H9 (cell line): Measurements from ENCODE around the gene SMAD3. TPM values are rescaled to one million over a fixed set of nuclear protein-coding genes. Genes with fewer than 3 reads are reported as not detected.

Experiments
- DNase-seq: peaks from one replicate; pipeline ENCODE4 v3.0.0-alpha.2; 2017
- H2AFZ ChIP-seq: one replicate; pipeline ENCODE4 v1.6.1; 2013; ENCODE audit warnings: mild to moderate bottlenecking, low read length, control low read depth, moderate library complexity
- H2AK5ac ChIP-seq: 2 replicates; pipeline ENCODE4 v1.6.1; 2013; ENCODE audit warnings: low read length, control low read depth, mixed read lengths; ENCODE audit not compliant: insufficient read length
- H2BK120ac ChIP-seq: one replicate; pipeline ENCODE4 v1.6.1; 2013; ENCODE audit warnings: low read depth, mild to moderate bottlenecking, low read length, control low read depth, inconsistent platforms; ENCODE audit not compliant: poor library complexity, severe bottlenecking
- H2BK12ac ChIP-seq: 2 replicates; pipeline ENCODE4 v1.6.1; 2013; ENCODE audit warnings: low read length, control low read depth, mixed read lengths, low read depth; ENCODE audit not compliant: insufficient read length
- H2BK15ac ChIP-seq: 2 replicates; pipeline ENCODE4 v1.6.1; 2013; ENCODE audit warnings: low read depth, low read length, control low read depth
- H2BK20ac ChIP-seq: one replicate; pipeline ENCODE4 v1.6.1; 2013; ENCODE audit warnings: low read depth, mild to moderate bottlenecking, low read length, control low read depth, inconsistent platforms; ENCODE audit not compliant: poor library complexity, severe bottlenecking
- H2BK5ac ChIP-seq: 2 replicates; pipeline ENCODE4 v1.6.1; 2013; ENCODE audit warnings: low read length, control low read depth, mixed read lengths; ENCODE audit not compliant: insufficient read length
- H3K14ac ChIP-seq: 2 replicates; pipeline ENCODE4 v1.6.1; 2013; ENCODE audit warnings: low read length, control low read depth; ENCODE audit not compliant: insufficient read depth
- H3K18ac ChIP-seq: 2 replicates; pipeline ENCODE4 v1.6.1; 2013; ENCODE audit warnings: low read depth, mild to moderate bottlenecking, mixed read lengths, low read length, control low read depth; ENCODE audit not compliant: insufficient read length
- H3K23ac ChIP-seq: 2 replicates; pipeline ENCODE4 v1.6.1; 2013; ENCODE audit warnings: low read length, control low read depth, mixed read lengths, low read depth; ENCODE audit not compliant: insufficient read length
- H3K23me2 ChIP-seq: 2 replicates; pipeline ENCODE4 v1.6.1; 2013; ENCODE audit warnings: low read depth, mild to moderate bottlenecking, mixed read lengths, low read length, control low read depth; ENCODE audit not compliant: insufficient read length, poor library complexity, severe bottlenecking
- H3K27ac ChIP-seq: 2 replicates; pipeline ENCODE4 v1.5.1; 2013; ENCODE audit warnings: low read length, control low read depth, mixed read lengths, low read depth; ENCODE audit not compliant: insufficient read length
- H3K27me3 ChIP-seq: 2 replicates; pipeline ENCODE4 v1.6.1; 2013; ENCODE audit warnings: low read length, control low read depth, inconsistent platforms; ENCODE audit not compliant: insufficient read depth
- H3K4ac ChIP-seq: 2 replicates; pipeline ENCODE4 v1.6.1; 2013; ENCODE audit warnings: low read depth, mild to moderate bottlenecking, control low read depth, inconsistent platforms, low read length, moderate library complexity
- H3K4me1 ChIP-seq: 2 replicates; pipeline ENCODE4 v1.6.1; 2013; ENCODE audit warnings: low read length, control low read depth, inconsistent platforms; ENCODE audit not compliant: insufficient read depth
- H3K4me2 ChIP-seq: 2 replicates; pipeline ENCODE4 v1.6.1; 2013; ENCODE audit warnings: low read length, control low read depth, mixed read lengths; ENCODE audit not compliant: insufficient read length, insufficient read depth
- H3K56ac ChIP-seq: 2 replicates; pipeline ENCODE4 v1.6.1; 2013; ENCODE audit warnings: low read depth, mild to moderate bottlenecking, mixed read lengths, low read length, control low read depth; ENCODE audit not compliant: insufficient read length
- H3K79me1 ChIP-seq: 2 replicates; pipeline ENCODE4 v1.6.1; 2013; ENCODE audit warnings: low read depth, mild to moderate bottlenecking, moderate library complexity, low read length, control low read depth, inconsistent platforms; ENCODE audit not compliant: insufficient read depth, poor library complexity, severe bottlenecking
- H3K79me2 ChIP-seq: 2 replicates; pipeline ENCODE4 v1.6.1; 2013; ENCODE audit warnings: low read length, control low read depth, inconsistent platforms; ENCODE audit not compliant: insufficient read depth
- H3K9ac ChIP-seq: 2 replicates; pipeline ENCODE4 v1.6.1; 2013; ENCODE audit warnings: low read length, control low read depth, mixed read lengths; ENCODE audit not compliant: insufficient read length; ENCODE audit errors: extremely low read depth
- H3K9me3 ChIP-seq: one replicate; pipeline ENCODE4 v1.6.1; 2013; ENCODE audit warnings: low read depth, low read length, inconsistent platforms; ENCODE audit not compliant: control insufficient read depth
- H3T11ph ChIP-seq: one replicate; pipeline ENCODE4 v1.6.1; 2013; ENCODE audit warnings: mild to moderate bottlenecking, low read length, control low read depth, inconsistent platforms
- H4K20me1 ChIP-seq: one replicate; pipeline ENCODE4 v1.6.1; 2013; ENCODE audit not compliant: control insufficient read depth, insufficient read length, insufficient read depth
- H4K5ac ChIP-seq: 2 replicates; pipeline ENCODE4 v1.6.1; 2013; ENCODE audit warnings: low read depth, mild to moderate bottlenecking, mixed read lengths, low read length, control low read depth; ENCODE audit not compliant: insufficient read length
- H4K8ac ChIP-seq: replicated peaks from 2 replicates; pipeline ENCODE4 v1.6.1; 2013; ENCODE audit warnings: low read length, control low read depth, mixed read lengths, low read depth; ENCODE audit not compliant: insufficient read length
- H4K91ac ChIP-seq: 2 replicates; pipeline ENCODE4 v1.6.1; 2013; ENCODE audit warnings: low read depth, mild to moderate bottlenecking, moderate library complexity, mixed read lengths, low read length, control low read depth; ENCODE audit not compliant: insufficient read length
- H3K27ac Mint-ChIP-seq, 3 experiments: 2 replicates in 2 of 3; 3 replicates in 1 of 3; pipeline ENCODE4 v1.8.0; 2020 to 2021; ENCODE audit warnings: mixed read lengths in 3 of 3, mild to moderate bottlenecking in 1 of 3, moderate library complexity in 1 of 3
- H3K27me3 Mint-ChIP-seq: 2 replicates; pipeline ENCODE4 v1.8.0; 2021; ENCODE audit warnings: low read depth, mild to moderate bottlenecking, moderate library complexity, mixed read lengths
- H3K36me3 Mint-ChIP-seq, 3 experiments: 2 replicates in 2 of 3; 3 replicates in 1 of 3; pipeline ENCODE4 v1.8.0; 2020 to 2021; ENCODE audit warnings: low read depth in 3 of 3, mixed read lengths in 3 of 3; ENCODE audit not compliant: insufficient read depth in 1 of 3
- H3K4me1 Mint-ChIP-seq, 2 experiments: 2 replicates each; pipeline ENCODE4 v1.8.0; 2020; ENCODE audit warnings: mixed read lengths in 2 of 2
- H3K4me3 Mint-ChIP-seq, 2 experiments: 2 replicates in 1 of 2; 3 replicates in 1 of 2; pipeline ENCODE4 v1.8.0; 2020 to 2021; ENCODE audit warnings: mild to moderate bottlenecking in 2 of 2, mixed read lengths in 2 of 2, moderate library complexity in 1 of 2
- H3K9me3 Mint-ChIP-seq, 2 experiments: 2 replicates in 1 of 2; 3 replicates in 1 of 2; pipeline ENCODE4 v1.8.0; 2020; ENCODE audit warnings: mild to moderate bottlenecking in 2 of 2, mixed read lengths in 2 of 2, moderate library complexity in 1 of 2
- CTCF ChIP-seq: fragments of 200-600 bp; sonication (generic); conservative IDR thresholded peaks from 3 replicates; pipeline ENCODE4 v1.8.0; 2021; ENCODE audit warnings: antibody characterized with exemption, mild to moderate bottlenecking
- WGBS: extraction: QIAGEN DNeasy Blood & Tissue Kit; methylation state at CpG from one replicate; pipeline ENCODE4 v1.1.7; 2013; ENCODE audit warnings: missing lambda C conversion rate, low lambda C conversion rate, mixed read lengths; ENCODE audit not compliant: insufficient read length; ENCODE audit errors: extremely low coverage; 5-methylcytosine and 5-hydroxymethylcytosine counted together
- total RNA-seq: library from RNA; stranded (reverse); gene quantifications from 2 replicates; pipeline ENCODE4 v1.2.1, GENCODE V29; 2021

Gene SMAD3
- total RNA-seq, 1 experiment from 2014 or later, result 26.7 TPM

GRCh38 chr15:67048281-67049279 is 16.8 kb upstream of the SMAD3 start:
- Histone ChIP-seq H4K5ac (no peak overlapping the region), H3K4ac (no peak overlapping the region), H3K56ac (no peak overlapping the region), H3K4me1 (no peaks in the 10 kb centered on the region; the same call in 1 of the 2 replicates), H4K8ac (no peak overlapping the region), H3K79me1 (no peaks in the 10 kb centered on the region), H3K23me2 (no peaks in the 10 kb centered on the region), H3K9ac (no peak overlapping the region), H3K27me3 (no peaks in the 10 kb centered on the region), H3K27ac (no peak overlapping the region), H3K79me2 (no peaks in the 10 kb centered on the region), H3K4me2 (no peak overlapping the region), H2BK20ac (no peak overlapping the region), H2BK5ac (no peak overlapping the region), H2BK120ac (no peak overlapping the region), H2AK5ac (no peak overlapping the region), H2BK15ac (no peak overlapping the region), H2BK12ac (no peak overlapping the region), H2AFZ (no peak overlapping the region), H3K14ac (no peak overlapping the region), H4K91ac (no peak overlapping the region), H3K18ac (no peak overlapping the region), H4K20me1 (no peaks in the 10 kb centered on the region), H3K9me3 (no peaks in the 10 kb centered on the region), H3T11ph (no peak overlapping the region), H3K23ac (no peak overlapping the region)
- Mint-ChIP-seq H3K9me3 (no peaks in the 10 kb centered on the region; a peak in 1 of 5 replicates), H3K36me3 (no peaks in the 10 kb centered on the region; a peak in 1 of 7 replicates), H3K4me3 (no peak overlapping the region), H3K27me3 (no peaks in the 10 kb centered on the region; the same call in 1 of the 2 replicates), H3K27ac (peak overlapping the region in 1 of 3 experiments; percentile 81; a peak in 1 of 7 replicates), H3K4me1 (peaks cover 14% of the 10 kb centered on the region in 2 experiments)
- DNase-seq, result no peak
- no peak for TF ChIP-seq CTCF
- no CpG with 5 or more reads among the region's 9 CpGs for WGBS
